ENCODE data around the gene CCDC88A. TPM values are rescaled to one million over a fixed set of nuclear protein-coding genes. Genes with fewer than 3 reads are reported as not detected.
"Not testable (repeated sequence)": the region's sequence is repeated elsewhere in the genome, so short reads cannot be mapped to it uniquely, and the experiment has no call there.

Gene CCDC88A
- total RNA-seq, 5 donors from 2014 or later (not counting 1 experiment from before 2014, with no cell fraction given): 13.2 to 15.7 (median 14.3) TPM

- peaks cover 0 to 4% (median 3%) of the 10 kb centered on the region in 3 donors for H3K4me1 Mint-ChIP-seq
- DNase-seq: peak in 1 of 35 experiments; percentile 20
- ChIA-PET POLR2A (no interaction called here), CTCF (no interaction called here)
- no peaks in the 10 kb centered on the region for H3K36me3 ChIP-seq (ENCODE audit: control insufficient read depth in 2 of 2, extremely low read depth in 1 of 2, insufficient read depth in 1 of 2, low read length in 1 of 2)
- WGBS (ENCODE audit: insufficient coverage): no CpG with 5 or more reads among the region's 3 CpGs
- ATAC-seq (replicated peaks in 1 of 4): no peak
- H3K4me3 Mint-ChIP-seq: no peak overlapping the region
- H3K4me1 ChIP-seq (ENCODE audit: control insufficient read depth in 1 of 2, extremely low read depth in 1 of 2, insufficient read depth in 2 of 2, low read length in 2 of 2): no peaks in the 10 kb centered on the region
- no peaks in the 10 kb centered on the region for H3K9me3 Mint-ChIP-seq
- no peak overlapping the region for H3K4me3 ChIP-seq (ENCODE audit: control insufficient read depth in 1 of 2, extremely low read depth in 1 of 2, low read length in 1 of 2)
- no peak overlapping the region for H3K27ac Mint-ChIP-seq
- no peaks in the 10 kb centered on the region for H3K9me3 ChIP-seq
- H3K27me3 ChIP-seq (replicated peaks in 1 of 2; ENCODE audit: control insufficient read depth in 2 of 2, extremely low read depth in 1 of 2, insufficient read depth in 2 of 2, low read length in 1 of 2): no peaks in the 10 kb centered on the region
- no peaks in the 10 kb centered on the region for H3K36me3 Mint-ChIP-seq
- H3K27ac ChIP-seq (ENCODE audit: low read length): no peak overlapping the region
- H3K27me3 Mint-ChIP-seq: no peaks in the 10 kb centered on the region
These were observed 117.4 kb downstream of the CCDC88A start for GRCh38 chr2:55302241-55302640.

- no peak for DNase-seq
- no CpG with 5 or more reads among the region's 1 CpG for WGBS (ENCODE audit: insufficient coverage)
- no peaks in the 10 kb centered on the region for H3K9me3 ChIP-seq
- no peaks in the 10 kb centered on the region for H3K4me1 ChIP-seq (ENCODE audit: control insufficient read depth in 1 of 2, extremely low read depth in 1 of 2, insufficient read depth in 2 of 2, low read length in 2 of 2)
- POLR2A ChIA-PET: no interaction called here
- Mint-ChIP-seq H3K4me3 (no peak overlapping the region), H3K4me1 (peaks cover 0 to 4% (median 3%) of the 10 kb centered on the region in 3 donors), H3K9me3 (no peaks in the 10 kb centered on the region), H3K36me3 (no peaks in the 10 kb centered on the region), H3K27me3 (no peaks in the 10 kb centered on the region), H3K27ac (peak overlapping the region in 1 of 2 donors; percentile 8)
- no peak overlapping the region for H3K4me3 ChIP-seq (ENCODE audit: control insufficient read depth in 1 of 2, extremely low read depth in 1 of 2, low read length in 1 of 2)
- CTCF ChIA-PET: no interaction called here
- no peaks in the 10 kb centered on the region for H3K27me3 ChIP-seq (replicated peaks in 1 of 2; ENCODE audit: control insufficient read depth in 2 of 2, extremely low read depth in 1 of 2, insufficient read depth in 2 of 2, low read length in 1 of 2)
- no peak for ATAC-seq (replicated peaks in 1 of 4)
- no peaks in the 10 kb centered on the region for H3K36me3 ChIP-seq (ENCODE audit: control insufficient read depth in 2 of 2, extremely low read depth in 1 of 2, insufficient read depth in 1 of 2, low read length in 1 of 2)
- H3K27ac ChIP-seq (ENCODE audit: low read length): no peak overlapping the region
These were observed 118.4 kb downstream of the CCDC88A start for GRCh38 chr2:55301277-55301676.

- DNase-seq: no peak
- H3K4me3 Mint-ChIP-seq: no peak overlapping the region
These were observed 123.3 kb downstream of the CCDC88A start for GRCh38 chr2:55296393-55296792.

GRCh38 chr2:55283083-55283482, 136.6 kb downstream of the CCDC88A start:
- Mint-ChIP-seq H3K9me3 (no peaks in the 10 kb centered on the region), H3K4me3 (peak overlapping the region; percentile 72 to 89 (median 89)), H3K27ac (peak overlapping the region in 1 of 2 donors; percentile 59), H3K36me3 (no peaks in the 10 kb centered on the region), H3K27me3 (no peaks in the 10 kb centered on the region), H3K4me1 (peaks cover 22 to 40% (median 28%) of the 10 kb centered on the region in 3 donors)
- DNase-seq (no peak), ATAC-seq (replicated peaks in 1 of 4) (no peak)
- H3K27me3 ChIP-seq (replicated peaks in 1 of 2; ENCODE audit: control insufficient read depth in 2 of 2, extremely low read depth in 1 of 2, insufficient read depth in 2 of 2, low read length in 1 of 2): no peaks in the 10 kb centered on the region
- ChIA-PET POLR2A (no interaction called here), CTCF (no interaction called here)
- no peaks in the 10 kb centered on the region for H3K9me3 ChIP-seq
- H3K27ac ChIP-seq (ENCODE audit: low read length): no peak overlapping the region
- H3K4me3 ChIP-seq (ENCODE audit: control insufficient read depth in 1 of 2, extremely low read depth in 1 of 2, low read length in 1 of 2): no peak overlapping the region
- H3K4me1 ChIP-seq (ENCODE audit: control insufficient read depth in 1 of 2, extremely low read depth in 1 of 2, insufficient read depth in 2 of 2, low read length in 2 of 2): peaks cover 0 to 16% of the 10 kb centered on the region in 2 experiments
- WGBS (ENCODE audit: insufficient coverage): 95% methylated on average over 8 of the region's 12 CpGs
- H3K36me3 ChIP-seq (ENCODE audit: control insufficient read depth in 2 of 2, extremely low read depth in 1 of 2, insufficient read depth in 1 of 2, low read length in 1 of 2): no peaks in the 10 kb centered on the region

More at GRCh38 chr2:55296393-55296792, 123.3 kb downstream of the CCDC88A start:
- CTCF ChIA-PET: interaction anchor here in 1 of 2 donors (0.9 kb wide), 1 partner anchor 246 kb away, joined by 3 read pairs; the partner anchor contains the start of gene RTN4
- ATAC-seq (replicated peaks in 1 of 4): no peak
- Histone ChIP-seq H3K4me3 (ENCODE audit: control insufficient read depth in 1 of 2, extremely low read depth in 1 of 2, low read length in 1 of 2) (no peak overlapping the region), H3K27me3 (replicated peaks in 1 of 2; ENCODE audit: control insufficient read depth in 2 of 2, extremely low read depth in 1 of 2, insufficient read depth in 2 of 2, low read length in 1 of 2) (no peaks in the 10 kb centered on the region), H3K9me3 (no peaks in the 10 kb centered on the region), H3K27ac (ENCODE audit: low read length) (no peak overlapping the region), H3K36me3 (ENCODE audit: control insufficient read depth in 2 of 2, extremely low read depth in 1 of 2, insufficient read depth in 1 of 2, low read length in 1 of 2) (peaks cover 4 to 9% of the 10 kb centered on the region in 2 donors), H3K4me1 (ENCODE audit: control insufficient read depth in 1 of 2, extremely low read depth in 1 of 2, insufficient read depth in 2 of 2, low read length in 2 of 2) (peaks cover 0 to 3% of the 10 kb centered on the region in 2 experiments)
- Mint-ChIP-seq H3K9me3 (no peaks in the 10 kb centered on the region), H3K36me3 (peaks cover 4% of the 10 kb centered on the region), H3K27ac (no peak overlapping the region), H3K4me1 (peaks cover 0 to 14% (median 12%) of the 10 kb centered on the region in 3 donors), H3K27me3 (no peaks in the 10 kb centered on the region)
- POLR2A ChIA-PET: no interaction called here

- no peaks in the 10 kb centered on the region for H3K36me3 Mint-ChIP-seq
- 2% methylated on average over 58 of the region's 60 CpGs for WGBS (ENCODE audit: insufficient coverage)
- POLR2A ChIA-PET: interaction anchor here in 1 of 2 donors (0.5 kb wide), 1 partner anchor 35 kb away, joined by 3 read pairs; no protein-coding TSS in a partner anchor
- peaks cover 0 to 16% of the 10 kb centered on the region in 2 experiments for H3K4me1 ChIP-seq (ENCODE audit: control insufficient read depth in 1 of 2, extremely low read depth in 1 of 2, insufficient read depth in 2 of 2, low read length in 2 of 2)
- no peaks in the 10 kb centered on the region for H3K27me3 ChIP-seq (replicated peaks in 1 of 2; ENCODE audit: control insufficient read depth in 2 of 2, extremely low read depth in 1 of 2, insufficient read depth in 2 of 2, low read length in 1 of 2)
- no peaks in the 10 kb centered on the region for H3K9me3 Mint-ChIP-seq
- no peaks in the 10 kb centered on the region for H3K36me3 ChIP-seq (ENCODE audit: control insufficient read depth in 2 of 2, extremely low read depth in 1 of 2, insufficient read depth in 1 of 2, low read length in 1 of 2)
- peak overlapping the region; percentile 96 to 99 for H3K27ac Mint-ChIP-seq
- no peaks in the 10 kb centered on the region for H3K9me3 ChIP-seq
- peak; percentile 98 to 99 (median 99) for ATAC-seq (replicated peaks in 1 of 4)
- CTCF ChIA-PET: no interaction called here
- peak overlapping the region; percentile 61 to 88 for H3K4me3 ChIP-seq (ENCODE audit: control insufficient read depth in 1 of 2, extremely low read depth in 1 of 2, low read length in 1 of 2)
- peak overlapping the region; percentile 85 to 89 (median 89) for H3K4me3 Mint-ChIP-seq
- peak overlapping the region; percentile 88 for H3K27ac ChIP-seq (ENCODE audit: low read length)
- no peaks in the 10 kb centered on the region for H3K27me3 Mint-ChIP-seq
- peaks cover 22 to 40% (median 28%) of the 10 kb centered on the region in 3 donors for H3K4me1 Mint-ChIP-seq
- peak; percentile 69 to 92 (median 83) for DNase-seq
These were observed 137.3 kb downstream of the CCDC88A start for GRCh38 chr2:55282110-55282917.

GRCh38 chr2:55280851-55281546, 138.7 kb downstream of the CCDC88A start:
- 94% methylated on average over 3 of the region's 5 CpGs for WGBS (ENCODE audit: insufficient coverage)
- not testable (repeated sequence) for H3K27me3 ChIP-seq (replicated peaks in 1 of 2; ENCODE audit: control insufficient read depth in 2 of 2, extremely low read depth in 1 of 2, insufficient read depth in 2 of 2, low read length in 1 of 2); H3K27me3 Mint-ChIP-seq; DNase-seq; H3K9me3 ChIP-seq; H3K36me3 Mint-ChIP-seq; H3K4me3 ChIP-seq (ENCODE audit: control insufficient read depth in 1 of 2, extremely low read depth in 1 of 2, low read length in 1 of 2); H3K36me3 ChIP-seq (ENCODE audit: control insufficient read depth in 2 of 2, extremely low read depth in 1 of 2, insufficient read depth in 1 of 2, low read length in 1 of 2); ATAC-seq (replicated peaks in 1 of 4); H3K9me3 Mint-ChIP-seq
- Mint-ChIP-seq H3K4me3 (peak overlapping the region; percentile 32 to 89 (median 85)), H3K4me1 (peaks cover 22 to 30% (median 25%) of the 10 kb centered on the region in 3 donors), H3K27ac (peak overlapping the region; percentile 96 to 99)
- H3K27ac ChIP-seq (ENCODE audit: low read length): peak overlapping the region; percentile 88
- ChIA-PET POLR2A (interaction anchor here in 1 of 2 donors (0.6 kb wide), 2 partner anchors 13 to 14 kb away, joined by 3 to 4 read pairs; no protein-coding TSS in a partner anchor), CTCF (interaction anchor here in 1 of 2 donors (0.5 kb wide), 1 partner anchor 8 kb away, joined by 4 read pairs; no protein-coding TSS in a partner anchor)
- H3K4me1 ChIP-seq (ENCODE audit: control insufficient read depth in 1 of 2, extremely low read depth in 1 of 2, insufficient read depth in 2 of 2, low read length in 2 of 2): peaks cover 0 to 14% of the 10 kb centered on the region in 2 experiments
